Lower leg skin (tissue), 3 donors: ENCODE results near the gene POMZP3.
"Not testable (repeated sequence)": the region's sequence is repeated elsewhere in the genome, so short reads cannot be mapped to it uniquely, and the experiment has no call there.

Source experiments
- CTCF ChIP-seq, 3 donors: fragments of 450-650 bp; IDR thresholded peaks; one replicate each; pipeline ENCODE4 v1.5.1; 2016; ENCODE audit warnings: antibody characterized with exemption in 3 of 3, mild to moderate bottlenecking in 3 of 3, moderate library complexity in 2 of 3
- POLR2A ChIP-seq, 2 donors: fragments of 450-650 bp; IDR thresholded peaks; one replicate each; pipeline ENCODE4 v1.6.1; 2016 to 2017; ENCODE audit warnings: antibody characterized with exemption in 2 of 2, mild to moderate bottlenecking in 1 of 2, moderate library complexity in 1 of 2

- not testable (repeated sequence) for TF ChIP-seq CTCF, POLR2A (IDR thresholded peaks at IDR 0.05)
Observed at GRCh38 chr7:76568742-76569141, 58.3 kb downstream of the POMZP3 start.
